Measurements from ENCODE around the gene NTNG1. TPM values are rescaled to one million over a fixed set of nuclear protein-coding genes. Genes with fewer than 3 reads are reported as not detected.

NTNG1 gene
- total RNA-seq, 1 experiment from 2014 or later = 1.5 TPM

GRCh38 chr1:107352850-107353249 is 212.0 kb downstream of the NTNG1 start:
- Histone ChIP-seq H3K79me1 (ENCODE audit: insufficient read depth, low read depth, low read length, poor library complexity, severe bottlenecking) (no peaks in the 10 kb centered on the region), H3K9me3 (ENCODE audit: control insufficient read depth, low read depth, low read length) (peaks cover 7% of the 10 kb centered on the region), H3K27me3 (ENCODE audit: insufficient read depth, low read length) (no peaks in the 10 kb centered on the region), H3K4me2 (ENCODE audit: insufficient read depth, insufficient read length, low read length) (no peak overlapping the region), H3K79me2 (ENCODE audit: insufficient read depth, low read length) (no peaks in the 10 kb centered on the region), H2BK5ac (ENCODE audit: insufficient read length, low read length) (no peak overlapping the region), H4K8ac (replicated peaks; ENCODE audit: insufficient read length, low read depth, low read length) (no peak overlapping the region), H2BK15ac (ENCODE audit: low read depth, low read length) (no peak overlapping the region), H3K4me1 (ENCODE audit: insufficient read depth, low read length) (peaks cover 5% of the 10 kb centered on the region; the same call in 1 of the 2 replicates), H2AK5ac (ENCODE audit: insufficient read length, low read length) (no peak overlapping the region), H3K23me2 (ENCODE audit: insufficient read length, low read depth, low read length, poor library complexity, severe bottlenecking) (no peaks in the 10 kb centered on the region), H3T11ph (ENCODE audit: low read length) (no peak overlapping the region), H2BK12ac (ENCODE audit: insufficient read length, low read depth, low read length) (no peak overlapping the region), H3K56ac (ENCODE audit: insufficient read length, low read depth, low read length) (no peak overlapping the region), H3K27ac (ENCODE audit: insufficient read length, low read depth, low read length) (no peak overlapping the region), H3K14ac (ENCODE audit: insufficient read depth, low read length) (no peak overlapping the region), H3K9ac (ENCODE audit: extremely low read depth, insufficient read length, low read length) (no peak overlapping the region), H4K91ac (ENCODE audit: insufficient read length, low read depth, low read length) (no peak overlapping the region), H4K20me1 (ENCODE audit: control insufficient read depth, insufficient read depth, insufficient read length) (no peaks in the 10 kb centered on the region), H3K18ac (ENCODE audit: insufficient read length, low read depth, low read length) (no peak overlapping the region), H2BK20ac (ENCODE audit: low read depth, low read length, poor library complexity, severe bottlenecking) (no peak overlapping the region), H2AFZ (ENCODE audit: low read length) (no peak overlapping the region), H2BK120ac (ENCODE audit: low read depth, low read length, poor library complexity, severe bottlenecking) (no peak overlapping the region), H4K5ac (ENCODE audit: insufficient read length, low read depth, low read length) (no peak overlapping the region), H3K4ac (ENCODE audit: low read depth, low read length) (no peak overlapping the region), H3K23ac (ENCODE audit: insufficient read length, low read depth, low read length) (no peak overlapping the region)
- no peak for DNase-seq
- Mint-ChIP-seq H3K4me1 (peaks cover 10 to 14% of the 10 kb centered on the region in 2 experiments), H3K27me3 (ENCODE audit: low read depth) (no peaks in the 10 kb centered on the region), H3K27ac (peak overlapping the region in 2 of 3 experiments; percentile 6 to 37; a peak in 3 of 7 replicates), H3K36me3 (ENCODE audit: insufficient read depth in 1 of 3, low read depth in 3 of 3) (peaks cover 14 to 32% (median 22%) of the 10 kb centered on the region in 3 experiments), H3K9me3 (peaks cover 23 to 32% of the 10 kb centered on the region in 2 experiments), H3K4me3 (no peak overlapping the region)
- no peak for TF ChIP-seq CTCF (conservative IDR thresholded peaks at IDR 0.05)
